Right hindlimb (tissue), 1 donor: ENCODE results near the gene ATG4C.

Experiments
- DNase-seq: peaks from one replicate; pipeline ENCODE4 v3.0.0-alpha.2; 2018

ATG4C gene

GRCh38 chr1:62906428-62906886 lies 122.5 kb downstream of the ATG4C start:
- no peak for DNase-seq

GRCh38 chr1:62908168-62908695 lies 124.3 kb downstream of the ATG4C start:
- no peak for DNase-seq

- DNase-seq = no peak
Observed at GRCh38 chr1:62912028-62912638, 128.2 kb downstream of the ATG4C start.
